ENCODE measurements around the gene EPB41L5. TPM values are rescaled to one million over a fixed set of nuclear protein-coding genes. Genes with fewer than 3 reads are reported as not detected.

Gene EPB41L5
- total and polyA plus RNA-seq, 10 of the 15 experiments (the other 5 are each of a cell fraction or from before 2014, with no cell fraction given): 2.1 to 20.4 (median 8.2) TPM

- Histone ChIP-seq H3K79me2 (ENCODE audit: control insufficient read depth, insufficient read depth, low read length) (no peaks in the 10 kb centered on the region), H3K27me3 (replicated peaks in 1 of 2; ENCODE audit: control insufficient read depth in 2 of 2, insufficient read depth in 2 of 2, low read length in 1 of 2) (no peaks in the 10 kb centered on the region), H3K4me3 (no peak overlapping the region), H2AFZ (ENCODE audit: control insufficient read depth, low read depth, low read length) (no peak overlapping the region), H3K27ac (ENCODE audit: control insufficient read depth, insufficient read depth) (no peak overlapping the region), H3K4me1 (ENCODE audit: control insufficient read depth, insufficient read depth, low read length) (no peaks in the 10 kb centered on the region), H4K20me1 (ENCODE audit: control insufficient read depth, insufficient read depth) (no peaks in the 10 kb centered on the region), H3K9me3 (replicated peaks; ENCODE audit: control insufficient read depth, insufficient read depth, low read length) (no peaks in the 10 kb centered on the region), H3K36me3 (ENCODE audit: control insufficient read depth in 2 of 2, insufficient read depth in 2 of 2, low read length in 1 of 2) (peaks cover 0 to 3% of the 10 kb centered on the region in 2 experiments; a peak in 1 of 4 replicates), H3K9ac (ENCODE audit: control insufficient read depth, insufficient read depth, low read length) (no peak overlapping the region), H3K4me2 (ENCODE audit: control insufficient read depth, insufficient read depth) (no peak overlapping the region)
- ATAC-seq (no peak), FAIRE-seq (no peak), DNase-seq (ENCODE audit: low read depth, low spot score) (no peak)
- intact Hi-C loops (cut with micrococcal nuclease; ENCODE audit: unreplicated experiment) (no loop called here), in situ Hi-C loops (cut with MboI) (no loop called here)
- BruUV-seq (replicated peaks): no TSS peak
- ChIA-PET RAD21 (ENCODE audit: unreplicated experiment) (no interaction called here), CTCF (no interaction called here), SMC1A (ENCODE audit: uncharacterized antibody, unreplicated experiment) (no interaction called here), POLR2A (no interaction called here)
- 33% methylated on average over 1 of the region's 1 CpG for WGBS (ENCODE audit: insufficient coverage, insufficient replicate concordance, low lambda C conversion rate, missing lambda C conversion rate)
- no peak for TF ChIP-seq MEF2A (IDR thresholded peaks at IDR 0.05; ENCODE audit: insufficient read depth, low read depth, low read length)
- no peak for TF ChIP-seq TCF3 (IDR thresholded peaks at IDR 0.05; ENCODE audit: borderline replicate concordance, insufficient read depth, low read depth, low read length)
- TF ChIP-seq SPI1 (IDR thresholded peaks at IDR 0.05; ENCODE audit: borderline replicate concordance, insufficient read depth, low read depth, low read length): no peak
- TF ChIP-seq, protein P1, sequence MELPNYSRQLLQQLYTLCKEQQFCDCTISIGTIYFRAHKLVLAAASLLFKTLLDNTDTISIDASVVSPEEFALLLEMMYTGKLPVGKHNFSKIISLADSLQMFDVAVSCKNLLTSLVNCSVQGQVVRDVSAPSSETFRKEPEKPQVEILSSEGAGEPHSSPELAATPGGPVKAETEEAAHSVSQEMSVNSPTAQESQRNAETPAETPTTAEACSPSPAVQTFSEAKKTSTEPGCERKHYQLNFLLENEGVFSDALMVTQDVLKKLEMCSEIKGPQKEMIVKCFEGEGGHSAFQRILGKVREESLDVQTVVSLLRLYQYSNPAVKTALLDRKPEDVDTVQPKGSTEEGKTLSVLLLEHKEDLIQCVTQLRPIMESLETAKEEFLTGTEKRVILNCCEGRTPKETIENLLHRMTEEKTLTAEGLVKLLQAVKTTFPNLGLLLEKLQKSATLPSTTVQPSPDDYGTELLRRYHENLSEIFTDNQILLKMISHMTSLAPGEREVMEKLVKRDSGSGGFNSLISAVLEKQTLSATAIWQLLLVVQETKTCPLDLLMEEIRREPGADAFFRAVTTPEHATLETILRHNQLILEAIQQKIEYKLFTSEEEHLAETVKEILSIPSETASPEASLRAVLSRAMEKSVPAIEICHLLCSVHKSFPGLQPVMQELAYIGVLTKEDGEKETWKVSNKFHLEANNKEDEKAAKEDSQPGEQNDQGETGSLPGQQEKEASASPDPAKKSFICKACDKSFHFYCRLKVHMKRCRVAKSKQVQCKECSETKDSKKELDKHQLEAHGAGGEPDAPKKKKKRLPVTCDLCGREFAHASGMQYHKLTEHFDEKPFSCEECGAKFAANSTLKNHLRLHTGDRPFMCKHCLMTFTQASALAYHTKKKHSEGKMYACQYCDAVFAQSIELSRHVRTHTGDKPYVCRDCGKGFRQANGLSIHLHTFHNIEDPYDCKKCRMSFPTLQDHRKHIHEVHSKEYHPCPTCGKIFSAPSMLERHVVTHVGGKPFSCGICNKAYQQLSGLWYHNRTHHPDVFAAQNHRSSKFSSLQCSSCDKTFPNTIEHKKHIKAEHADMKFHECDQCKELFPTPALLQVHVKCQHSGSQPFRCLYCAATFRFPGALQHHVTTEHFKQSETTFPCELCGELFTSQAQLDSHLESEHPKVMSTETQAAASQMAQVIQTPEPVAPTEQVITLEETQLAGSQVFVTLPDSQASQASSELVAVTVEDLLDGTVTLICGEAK (IDR thresholded peaks at IDR 0.05; ENCODE audit: borderline replicate concordance): no peak
- TF ChIP-seq IRF3 (IDR thresholded peaks at IDR 0.05): no peak
- no peak for TF ChIP-seq ETV6 (conservative IDR thresholded peaks at IDR 0.05 in 1 of 2, IDR thresholded peaks at IDR 0.05 in 1 of 2; ENCODE audit: borderline replicate concordance in 1 of 2, low read depth in 1 of 2)
- TF ChIP-seq MYB (IDR thresholded peaks at IDR 0.05; ENCODE audit: borderline replicate concordance, low read depth, low read length): no peak
- no peak for TF ChIP-seq CHD4 (IDR thresholded peaks at IDR 0.05)
- TF ChIP-seq PML (IDR thresholded peaks at IDR 0.05; ENCODE audit: low read length): no peak
These were observed 81.9 kb downstream of the EPB41L5 start for GRCh38 chr2:120094795-120095194.

Data from GM12878 (cell line).